ENCODE measurements around the gene CNGB1.
"Not testable (repeated sequence)": the region's sequence is repeated elsewhere in the genome, so short reads cannot be mapped to it uniquely, and the experiment has no call there.

The CNGB1 gene

DNA sequence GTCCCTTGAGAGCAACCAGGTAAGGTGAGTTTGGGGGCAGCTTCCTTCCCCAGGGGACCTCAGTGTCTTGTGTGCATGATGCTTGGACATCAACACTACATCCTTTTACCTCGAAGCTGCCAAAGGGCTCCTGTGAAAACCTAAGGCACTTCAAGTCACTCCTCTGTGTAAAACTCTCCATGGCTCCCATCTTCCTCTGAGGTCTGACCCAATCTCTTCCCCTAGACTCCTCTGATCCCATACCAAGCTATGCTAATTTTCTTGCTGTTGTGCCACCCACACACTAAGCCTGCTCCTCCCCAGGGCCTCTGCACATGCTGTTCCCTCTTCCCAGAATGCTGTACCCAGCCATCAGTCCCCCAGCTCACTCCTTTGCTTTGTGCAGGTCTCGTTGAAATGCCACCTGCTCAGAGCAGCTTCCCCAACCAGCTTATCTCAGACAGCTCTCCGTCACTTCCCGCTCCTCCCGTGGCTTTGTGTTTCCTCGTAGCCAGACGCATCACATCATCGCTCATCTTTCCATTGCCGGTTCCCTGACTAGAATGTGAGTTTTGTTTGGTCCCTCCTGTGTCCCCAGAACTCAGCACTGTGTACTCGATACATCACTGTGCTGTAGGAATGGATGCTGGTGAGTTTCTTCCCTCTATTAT is 78.4 kb downstream of the CNGB1 start:
- no peak for DNase-seq (ENCODE audit: extremely low read depth in 1 of 2, low read depth in 1 of 2)

DNA sequence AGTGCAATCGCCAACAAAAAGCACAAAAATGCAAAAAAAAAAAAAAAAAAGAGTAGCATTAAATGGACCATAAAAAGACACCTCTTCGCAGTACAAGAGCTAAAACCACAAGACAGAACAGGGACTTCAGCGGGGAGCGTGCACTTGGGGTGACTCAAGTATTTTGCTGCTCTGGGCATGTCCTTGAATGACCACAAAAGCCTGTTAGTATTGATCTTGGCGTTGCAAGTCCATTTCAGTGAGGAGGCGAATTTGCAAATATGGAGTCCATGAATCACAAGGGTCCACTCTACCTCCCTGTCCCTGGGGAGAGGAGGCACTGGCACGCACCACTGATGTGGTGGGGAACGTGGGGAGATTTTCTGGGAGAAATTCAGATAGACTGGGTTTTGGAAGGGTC is 78.9 kb downstream of the CNGB1 start:
- no peak for DNase-seq (ENCODE audit: extremely low read depth in 1 of 2, low read depth in 1 of 2)

DNA sequence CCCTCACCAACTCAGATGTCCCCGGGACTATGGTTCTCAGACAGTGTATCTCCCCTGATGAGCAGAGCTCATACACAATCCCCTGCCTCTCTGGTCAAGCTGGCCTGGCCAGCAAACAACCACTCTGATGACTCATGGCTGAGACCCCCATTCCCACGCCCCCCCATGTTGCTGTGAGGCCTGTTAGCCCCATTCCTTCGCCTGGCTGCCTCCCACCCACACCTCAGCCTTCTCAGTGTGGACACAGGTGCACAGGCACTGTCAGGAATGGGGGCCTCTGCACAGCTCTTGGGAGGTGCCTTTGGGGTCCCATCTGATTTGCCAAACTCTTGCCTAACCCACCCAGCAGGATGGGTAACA is 80.2 kb downstream of the CNGB1 start:
- DNase-seq (ENCODE audit: extremely low read depth in 1 of 2, low read depth in 1 of 2) = no peak

DNA sequence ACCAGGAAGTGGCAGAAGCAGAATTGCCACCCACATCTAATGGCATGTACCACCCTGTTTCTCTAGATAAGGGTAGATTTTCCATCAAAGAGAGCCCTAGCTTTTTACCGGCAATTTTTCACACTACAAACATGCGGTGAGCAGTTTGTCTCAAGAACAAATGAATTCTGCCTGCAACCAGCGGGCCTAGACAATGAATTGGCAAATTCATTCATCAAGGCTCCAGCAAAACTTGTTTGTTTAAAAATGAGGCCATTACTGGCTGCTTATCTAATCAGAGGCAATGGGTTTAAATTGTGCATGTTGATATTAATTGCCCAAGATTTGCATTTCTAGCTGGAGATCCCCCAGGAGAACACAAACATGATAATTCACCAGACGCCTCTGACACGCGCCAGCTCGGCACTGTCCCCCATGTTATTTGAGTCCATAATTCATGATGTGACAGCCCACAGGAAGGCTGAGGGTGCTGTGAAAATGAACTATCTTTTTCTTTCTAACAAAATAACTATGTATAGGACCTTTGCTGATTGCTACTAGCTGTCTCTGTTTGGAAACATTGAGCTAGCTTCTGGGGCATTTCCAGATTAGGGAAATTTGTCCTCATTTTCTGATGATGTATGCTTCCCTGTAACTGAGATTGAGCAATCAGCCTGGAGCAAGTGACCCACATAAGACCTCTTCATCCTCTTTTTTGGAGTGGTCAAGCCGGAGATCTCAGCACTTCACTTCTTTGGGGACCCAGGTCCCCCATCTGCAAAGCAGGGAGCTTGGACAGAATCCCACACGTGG is 80.8 kb downstream of the CNGB1 start:
- DNase-seq (ENCODE audit: extremely low read depth in 1 of 2, low read depth in 1 of 2) = no peak

DNA sequence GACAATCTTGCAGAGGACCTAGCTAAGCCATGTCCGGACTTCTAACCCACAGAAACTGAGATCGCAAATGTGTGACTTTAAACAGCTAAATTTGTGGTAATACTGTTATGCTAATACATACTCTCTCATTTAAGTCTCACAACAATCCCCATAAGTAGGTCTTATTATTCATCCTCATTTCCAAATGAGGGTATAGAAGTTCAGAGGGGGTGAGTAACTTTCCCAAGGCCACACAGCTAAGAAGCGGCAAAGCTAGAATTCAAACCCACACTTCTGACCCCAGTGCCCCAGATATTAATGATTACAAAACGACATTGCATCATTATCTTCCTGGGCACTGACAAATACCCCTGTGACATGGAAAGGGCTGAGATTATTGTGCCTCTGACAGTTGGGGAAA is 81.4 kb downstream of the CNGB1 start:
- no peak for DNase-seq (ENCODE audit: extremely low read depth in 1 of 2, low read depth in 1 of 2)

DNA sequence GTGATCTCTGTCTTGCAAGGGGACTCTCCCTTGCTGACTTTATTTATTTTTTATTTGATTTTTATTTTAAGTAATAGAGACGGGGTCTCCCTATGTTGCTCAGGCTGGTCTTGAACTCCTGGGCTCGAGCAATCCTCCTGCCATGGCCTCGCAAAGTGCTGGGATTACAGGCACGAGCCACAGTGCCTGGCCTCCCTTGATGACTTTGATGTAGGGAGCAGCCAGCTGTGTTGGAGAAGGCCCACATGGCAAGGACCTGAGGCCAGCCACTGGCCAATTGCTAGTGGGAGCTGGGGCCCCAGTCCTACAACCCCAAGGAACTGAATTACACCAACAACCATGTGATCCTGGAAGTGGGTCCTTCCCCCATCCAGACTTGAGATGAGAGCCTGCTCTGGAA is 81.8 kb downstream of the CNGB1 start:
- DNase-seq (ENCODE audit: extremely low read depth in 1 of 2, low read depth in 1 of 2) = no peak

DNA sequence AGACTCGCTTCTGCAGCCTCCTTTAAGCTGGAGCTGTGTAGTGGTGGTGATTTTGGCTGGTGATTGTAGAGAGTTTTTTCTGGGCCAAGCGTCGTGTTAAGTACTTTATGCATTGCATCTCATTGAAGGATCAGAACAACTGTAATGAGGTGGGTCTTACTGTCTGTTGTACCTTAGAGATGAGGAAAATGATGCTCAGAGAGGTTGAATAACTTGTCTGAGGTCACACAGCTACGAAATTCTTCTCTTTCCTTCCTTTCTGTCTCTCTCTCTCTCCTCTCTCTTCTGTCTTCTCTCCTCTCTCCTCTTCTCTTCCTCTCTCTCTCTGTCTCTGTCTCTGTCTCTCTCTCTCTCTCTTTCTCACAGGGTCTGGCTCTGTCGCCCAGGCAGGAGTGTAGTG is 82.8 kb downstream of the CNGB1 start:
- DNase-seq (ENCODE audit: extremely low read depth in 1 of 2, low read depth in 1 of 2) = no peak

DNA sequence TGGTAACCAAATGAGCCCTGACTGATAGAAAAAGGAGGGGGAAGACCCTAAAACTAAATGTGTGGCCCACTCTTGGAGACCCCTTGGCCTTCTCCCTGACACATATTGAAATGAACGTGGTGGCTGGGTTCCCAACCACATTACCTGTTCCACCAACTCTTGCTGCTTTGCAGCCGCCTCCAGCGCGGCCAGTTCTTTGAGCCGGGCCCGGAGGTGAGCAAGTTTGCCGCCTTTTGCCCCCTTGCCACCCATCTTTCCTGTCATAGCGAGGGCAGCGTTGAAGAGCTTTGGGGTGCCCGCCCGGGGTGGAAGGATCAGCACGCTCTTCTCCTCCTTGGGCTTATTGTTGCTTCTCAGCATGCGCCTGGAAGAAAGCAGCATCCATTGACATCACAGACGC is 83.2 kb downstream of the CNGB1 start:
- no peak for DNase-seq (ENCODE audit: extremely low read depth in 1 of 2, low read depth in 1 of 2)

DNA sequence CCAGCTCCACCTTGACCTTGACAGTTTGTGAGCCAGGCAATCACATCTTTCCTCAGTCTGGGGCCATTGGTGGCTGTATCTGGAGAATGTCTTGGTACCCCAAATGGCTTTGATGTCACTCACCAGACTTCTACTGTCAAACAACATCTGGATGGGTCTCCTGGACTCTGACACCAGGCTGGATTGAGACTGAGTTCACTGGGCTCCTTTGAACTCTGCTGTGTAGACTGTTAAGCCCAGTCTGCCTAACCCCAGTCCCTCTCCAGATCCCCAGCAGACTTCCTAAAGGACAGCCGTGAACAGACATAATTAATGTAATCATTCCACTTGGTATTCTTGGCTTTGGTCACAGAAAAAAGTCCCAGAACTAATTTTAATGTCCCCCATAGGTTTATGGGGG is 84.5 kb downstream of the CNGB1 start:
- no peak for DNase-seq (ENCODE audit: extremely low read depth in 1 of 2, low read depth in 1 of 2)

DNA sequence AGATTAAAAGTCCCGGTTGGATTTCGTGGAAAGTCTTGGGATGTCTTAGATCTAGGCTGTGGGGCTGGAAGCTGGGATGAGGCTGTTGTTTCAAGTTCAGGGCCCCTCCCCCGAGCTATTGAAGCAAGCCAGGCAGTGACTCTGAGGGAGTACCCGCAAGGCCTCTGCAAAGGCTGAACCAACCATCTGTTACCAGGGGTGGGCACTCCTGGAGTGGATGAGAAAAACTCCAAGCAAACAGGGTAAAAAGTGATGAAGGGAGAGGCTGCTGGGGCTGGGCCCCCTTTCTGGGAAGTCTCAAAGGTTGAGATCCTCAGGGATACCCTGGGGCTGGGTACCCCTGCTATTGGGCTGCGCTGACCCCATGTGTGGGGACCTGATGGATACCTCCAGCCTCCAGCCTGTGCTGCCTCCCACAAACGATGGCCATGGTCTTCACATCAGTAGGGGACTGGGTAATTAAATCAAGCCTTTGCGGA is 86.2 kb downstream of the CNGB1 start:
- DNase-seq (ENCODE audit: extremely low read depth in 1 of 2, low read depth in 1 of 2) = no peak

DNA sequence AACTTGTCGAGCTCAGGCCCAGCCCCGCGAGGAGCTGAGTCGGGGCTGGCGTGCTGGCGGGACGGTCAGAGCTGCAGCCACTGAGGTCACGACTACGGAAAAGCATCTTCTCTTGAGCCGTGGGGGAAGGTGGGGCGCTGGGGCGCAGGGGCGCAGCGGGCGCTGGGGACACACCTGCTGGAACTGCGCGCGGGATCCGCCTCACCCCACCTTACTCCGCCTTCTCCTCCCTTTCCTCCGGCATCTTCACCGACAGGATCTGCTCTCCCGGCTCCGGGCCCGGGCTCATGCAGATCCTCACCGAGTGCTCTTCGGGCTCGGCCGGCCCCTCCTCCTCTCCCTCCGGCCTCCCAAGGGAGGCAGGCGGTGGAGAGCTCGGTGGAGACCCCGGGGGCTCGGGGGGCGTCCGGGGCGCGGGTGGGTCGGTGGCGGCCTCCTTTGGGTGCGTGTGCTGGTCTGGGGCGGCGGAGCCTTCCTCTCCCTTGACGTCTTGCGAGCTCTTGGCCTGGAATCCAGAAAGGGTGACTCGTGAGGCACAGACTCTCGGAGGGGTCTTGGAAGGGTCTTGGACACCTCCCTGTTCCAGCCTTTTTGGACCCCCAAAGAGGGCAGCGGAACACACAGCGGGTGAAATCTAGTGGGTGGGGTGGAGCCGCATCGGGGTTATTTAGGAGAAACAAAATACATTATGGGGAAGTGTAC is 86.8 kb downstream of the CNGB1 start:
- no peak for DNase-seq (ENCODE audit: extremely low read depth in 1 of 2, low read depth in 1 of 2)

DNA sequence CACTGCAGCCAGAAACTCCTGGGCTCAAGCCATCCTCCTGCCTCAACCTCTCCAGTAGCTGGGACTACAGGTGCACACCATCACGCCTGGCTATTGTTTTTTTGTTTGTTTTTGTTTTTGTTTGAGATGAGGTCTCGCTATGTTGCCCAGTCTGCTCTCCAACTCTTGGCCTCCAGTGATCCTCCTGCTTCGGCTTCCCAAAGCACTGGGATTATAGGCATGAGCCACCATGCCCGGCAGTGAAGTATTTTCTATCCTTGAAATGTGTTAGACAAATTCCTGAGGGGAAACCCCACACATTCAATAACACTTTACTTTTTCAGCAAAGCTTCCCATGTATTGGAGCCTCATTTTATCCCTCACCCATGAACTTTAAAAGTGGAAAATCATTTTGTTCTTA is 87.4 kb downstream of the CNGB1 start:
- no peak for DNase-seq (ENCODE audit: extremely low read depth in 1 of 2, low read depth in 1 of 2)

DNA sequence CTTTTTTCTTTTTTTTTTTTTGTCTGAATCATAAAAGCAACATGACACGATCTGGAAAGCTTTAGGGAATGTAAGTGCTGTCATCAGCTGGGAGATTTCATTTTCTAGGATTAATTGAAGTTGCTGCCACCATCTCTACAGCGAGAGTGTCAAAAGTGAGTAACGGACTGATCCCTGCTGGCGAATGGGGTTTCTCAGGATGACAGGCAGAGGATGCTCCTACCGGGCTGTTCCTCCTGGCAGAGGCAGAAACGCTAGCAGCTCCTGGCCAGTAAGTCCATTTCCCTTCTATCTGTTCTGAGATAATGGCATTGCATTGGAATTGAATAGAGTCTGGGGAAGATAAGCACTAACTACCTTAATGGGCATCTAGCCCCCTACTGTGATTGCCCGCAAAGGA is 88.1 kb downstream of the CNGB1 start:
- DNase-seq (ENCODE audit: extremely low read depth in 1 of 2, low read depth in 1 of 2) = no peak

DNA sequence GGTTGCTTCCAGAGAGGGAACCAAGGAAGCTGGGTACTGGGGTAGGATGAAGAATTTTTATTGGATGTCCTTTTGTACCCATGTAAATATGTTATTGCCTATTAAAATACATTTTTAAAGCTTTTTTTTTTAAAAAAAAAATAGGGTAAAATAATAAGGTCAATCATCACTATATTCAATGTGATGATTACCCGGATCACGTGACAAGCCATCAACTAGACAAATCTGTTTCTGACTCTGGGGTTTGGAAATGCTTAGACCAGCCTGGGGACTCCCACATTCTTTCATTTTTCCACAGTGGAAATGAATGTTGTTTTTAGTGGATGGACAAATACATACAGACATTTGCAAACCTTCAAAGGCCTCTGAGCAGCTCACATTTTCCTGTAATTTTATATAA is 88.7 kb downstream of the CNGB1 start:
- DNase-seq (ENCODE audit: extremely low read depth in 1 of 2, low read depth in 1 of 2) = no peak

DNA sequence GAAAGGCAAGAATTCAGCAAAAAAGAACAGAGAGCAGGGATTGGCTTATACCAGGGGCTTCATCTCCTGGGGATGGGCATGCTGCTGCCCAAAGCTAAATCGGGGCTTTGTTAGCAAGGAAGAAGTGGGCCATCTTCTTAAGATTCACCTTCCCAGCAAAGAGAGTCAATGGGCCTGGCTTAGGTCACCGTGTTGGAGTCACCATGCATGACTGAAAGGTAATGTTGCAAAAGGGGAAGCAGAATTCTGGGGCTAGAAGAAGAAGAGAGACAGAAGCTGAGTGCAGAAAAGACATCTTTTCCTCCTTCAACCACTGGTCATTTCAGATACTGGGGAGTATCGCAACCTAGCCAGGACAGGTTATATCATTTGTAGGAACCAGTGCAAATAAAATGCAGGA is 92.3 kb downstream of the CNGB1 start:
- DNase-seq (ENCODE audit: extremely low read depth in 1 of 2, low read depth in 1 of 2) = no peak

DNA sequence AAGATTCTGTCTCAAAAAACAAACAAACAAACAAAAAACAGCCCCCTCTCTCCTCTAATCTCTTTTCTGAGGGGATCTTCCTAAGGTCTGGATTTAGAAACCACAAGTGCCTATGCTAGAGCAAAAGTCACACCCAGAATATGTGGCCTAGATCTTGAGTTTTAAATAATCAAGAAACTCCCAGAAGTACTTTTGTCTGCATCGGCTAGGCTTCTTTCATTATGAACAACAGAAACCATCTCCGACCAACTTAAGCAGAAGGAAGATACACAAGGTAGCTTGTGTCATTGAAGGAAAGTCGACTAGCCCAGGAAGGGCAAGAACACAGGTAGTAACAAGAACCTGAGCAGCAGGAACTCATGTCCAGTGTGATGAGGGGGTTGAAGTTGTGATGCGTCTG is 94.7 kb downstream of the CNGB1 start:
- DNase-seq (ENCODE audit: extremely low read depth in 1 of 2, low read depth in 1 of 2) = no peak

DNA sequence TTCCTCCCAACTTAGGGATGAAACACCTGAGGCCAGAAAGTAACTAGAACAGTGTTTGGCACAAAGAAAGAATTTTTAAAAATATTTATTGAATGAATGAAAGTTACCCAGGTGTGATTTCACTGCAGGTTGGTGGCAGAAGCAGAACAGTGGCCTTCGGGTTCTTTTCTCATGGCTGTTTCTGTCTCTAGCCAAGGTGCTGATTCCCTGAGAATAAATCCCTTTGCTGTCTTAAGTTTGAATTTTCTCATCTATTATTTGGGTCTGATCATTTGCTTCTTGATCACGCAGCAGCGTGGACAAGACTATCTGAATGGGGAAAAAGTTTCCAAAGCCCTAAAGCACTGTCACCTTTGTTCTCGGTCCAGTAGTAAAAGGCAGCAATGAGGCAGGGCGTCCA is 95.6 kb downstream of the CNGB1 start:
- DNase-seq (ENCODE audit: extremely low read depth in 1 of 2, low read depth in 1 of 2) = no peak

DNA sequence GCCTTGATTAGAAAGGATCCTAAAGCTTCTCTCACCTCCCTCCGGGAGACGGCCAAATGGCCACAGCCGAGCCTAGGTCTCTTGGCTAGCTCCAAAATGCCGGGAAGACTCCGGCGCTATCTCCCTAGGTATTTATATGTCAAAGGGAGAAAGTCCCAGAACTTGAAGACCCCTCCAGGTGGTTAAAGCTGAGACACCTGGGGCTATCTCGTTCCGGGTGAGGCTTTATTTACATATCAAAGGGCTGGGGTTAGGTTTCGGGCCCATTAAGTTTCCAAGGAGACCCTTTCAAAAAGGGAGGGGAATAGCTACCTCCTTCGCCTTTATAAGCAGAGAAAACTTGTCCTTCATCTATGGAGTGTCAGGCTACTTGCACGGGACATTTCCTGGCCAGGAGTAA is 97.7 kb downstream of the CNGB1 start:
- DNase-seq (ENCODE audit: extremely low read depth in 1 of 2, low read depth in 1 of 2) = no peak

DNA sequence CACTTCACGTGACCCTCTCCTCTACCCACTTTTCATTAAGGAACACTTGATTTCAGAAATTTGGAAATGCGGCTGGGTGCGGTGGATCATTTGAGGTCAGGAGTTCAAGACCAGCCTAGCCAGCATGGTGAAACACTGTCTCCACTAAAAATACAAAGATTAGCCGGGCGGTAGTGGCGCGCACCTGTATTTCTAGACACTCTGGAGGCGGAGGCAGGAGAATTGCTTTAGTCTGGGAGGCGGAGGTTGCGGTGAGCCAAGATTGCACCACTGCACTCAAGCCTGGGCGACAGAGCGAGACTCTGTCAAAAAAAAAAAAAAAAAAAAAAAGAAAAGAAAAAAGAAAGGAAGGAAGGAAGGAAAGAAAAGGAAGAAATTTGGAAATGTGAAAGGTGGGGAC is 98.2 kb downstream of the CNGB1 start:
- DNase-seq (ENCODE audit: extremely low read depth in 1 of 2, low read depth in 1 of 2) = not testable (repeated sequence)

DNA sequence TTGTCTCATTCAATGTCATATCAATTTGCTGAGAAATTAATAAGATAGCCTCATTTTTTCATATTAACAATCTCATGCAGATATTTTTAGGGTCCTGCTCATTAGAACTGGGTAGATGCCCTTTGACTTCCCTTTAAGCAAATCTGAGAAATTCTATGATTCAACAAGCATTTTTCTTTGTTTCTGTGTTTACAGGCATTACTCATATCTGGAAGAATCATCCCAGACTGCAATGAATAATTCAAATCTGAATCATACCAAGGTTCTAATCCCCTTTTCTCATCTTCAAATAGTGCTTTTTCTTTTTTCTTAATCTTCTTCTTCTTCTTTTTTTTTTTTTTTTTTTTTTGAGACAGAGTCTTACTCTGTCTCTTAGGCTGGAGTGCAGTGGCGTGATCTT is 99.5 kb downstream of the CNGB1 start:
- no peak for DNase-seq (ENCODE audit: extremely low read depth in 1 of 2, low read depth in 1 of 2)

DNA sequence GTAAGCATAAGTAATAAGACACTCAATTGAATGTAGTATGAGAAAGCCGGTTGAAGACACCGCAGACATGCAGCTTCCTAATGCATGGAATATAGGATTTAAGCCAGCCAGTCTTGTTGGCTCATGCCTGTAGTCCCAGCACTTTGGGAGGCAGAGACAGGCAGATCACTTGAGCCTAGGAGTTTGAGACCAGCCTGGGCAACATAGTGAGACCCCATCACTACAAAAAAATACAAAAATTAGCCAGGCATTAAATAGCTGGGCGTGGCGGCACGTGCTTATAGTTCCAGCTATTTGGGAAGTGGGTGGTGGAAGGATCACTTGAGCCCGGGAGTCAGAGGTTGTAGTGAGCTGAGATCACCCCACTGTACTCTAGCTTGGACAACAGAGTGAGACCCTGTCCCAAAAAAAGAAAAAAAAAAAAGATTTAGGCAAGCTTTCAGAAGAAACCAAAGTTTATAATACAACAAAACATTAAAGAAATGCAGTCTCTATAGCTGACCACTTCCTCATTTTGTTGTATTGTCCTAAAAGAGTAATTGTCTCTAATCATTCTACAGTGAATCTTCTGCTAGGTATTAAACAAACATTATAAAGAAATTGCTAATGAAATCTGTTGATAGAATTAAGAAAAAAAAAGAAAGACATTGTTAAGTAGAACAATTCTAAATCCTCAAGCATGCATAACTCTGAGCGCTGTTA is 100.0 kb downstream of the CNGB1 start:
- no peak for DNase-seq (ENCODE audit: extremely low read depth in 1 of 2, low read depth in 1 of 2)

Measured in activated CD8-positive, alpha-beta memory T cell treated with anti-CD3 and anti-CD28 coated beads for 1 hour (primary cell).